ENCODE measurements around the gene MYO5B.

GRCh38 chr18:49861659-49862058, 333.3 kb downstream of the MYO5B start:
- TF ChIP-seq CTCF (IDR thresholded peaks at IDR 0.05) (no peak), POLR2A (IDR thresholded peaks at IDR 0.05) (no peak)
